SK-N-SH (cell line): Measurements from ENCODE around the gene MTFP1. TPM values are rescaled to one million over a fixed set of nuclear protein-coding genes. Genes with fewer than 3 reads are reported as not detected.

ENCODE experiments used
- CTCF ChIA-PET: fragments of 300-600, 350-600 bp; formaldehyde crosslinking; extraction: SDS; loops from one replicate; lab custom pipeline; 2021; lab: Yijun Ruan, JAX
- POLR2A ChIA-PET: fragments of 350-600 bp; sonication (Branson Sonifier 250); formaldehyde crosslinking; extraction: SDS; loops from one replicate; lab custom pipeline; 2020; ENCODE audit warnings: antibody characterized with exemption, inconsistent platforms; lab: Yijun Ruan, JAX
- DNase-seq: peaks from one replicate; pipeline ENCODE4 v3.0.0; 2012
- H2AFZ ChIP-seq: fragments of 200-600 bp; sonication (generic); 2 replicates; pipeline ENCODE4 v1.8.1; 2016; ENCODE audit warnings: antibody characterized with exemption, mild to moderate bottlenecking, low read depth
- H3F3A ChIP-seq: fragments of 200-600 bp; sonication (generic); replicated peaks from 2 replicates; pipeline ENCODE3; 2016; ENCODE audit warnings: antibody characterized with exemption, mild to moderate bottlenecking; ENCODE audit not compliant: insufficient read depth
- H3K27ac ChIP-seq, 2 experiments: fragments of 200-500 bp in 1 of 2; fragments of 200-600 bp in 1 of 2; sonication (Bioruptor generic) in 1 of 2; sonication (generic), shearing (Covaris generic) in 1 of 2; 2 replicates each; pipeline versions ENCODE4 v1.5.1 to v1.6.1; 2014 to 2016; ENCODE audit warnings: low read depth in 2 of 2, inconsistent platforms in 1 of 2, low read length in 1 of 2, mild to moderate bottlenecking in 1 of 2, mixed read lengths in 1 of 2
- H3K27me3 ChIP-seq: fragments of 200-600 bp; sonication (generic), shearing (Covaris generic); 2 replicates; pipeline ENCODE4 v1.6.1; 2016; ENCODE audit warnings: mixed run types; ENCODE audit not compliant: insufficient read depth
- H3K36me3 ChIP-seq, 2 experiments: fragments of 200-500 bp in 1 of 2; fragments of 200-600 bp in 1 of 2; sonication (Bioruptor generic) in 1 of 2; sonication (generic) in 1 of 2; replicated peaks in 1 of 2; 2 replicates each; pipeline versions ENCODE3 to v1.5.1; 2014 to 2016; ENCODE audit warnings: low read length in 1 of 2, mild to moderate bottlenecking in 1 of 2; ENCODE audit not compliant: insufficient read depth in 2 of 2, control insufficient read depth in 1 of 2
- H3K4me1 ChIP-seq, 2 experiments: fragments of 200-500 bp in 1 of 2; fragments of 200-600 bp in 1 of 2; sonication (Bioruptor generic) in 1 of 2; sonication (generic), shearing (Covaris generic) in 1 of 2; 2 replicates each; pipeline versions ENCODE4 v1.5.1 to v1.6.1; 2014 to 2016; ENCODE audit warnings: low read depth in 1 of 2, low read length in 1 of 2, mixed run types in 1 of 2; ENCODE audit not compliant: insufficient read depth in 2 of 2, control insufficient read depth in 1 of 2
- H3K4me2 ChIP-seq: fragments of 200-600 bp; sonication (generic), shearing (Covaris generic); 2 replicates; pipeline ENCODE4 v1.6.1; 2017; ENCODE audit warnings: mixed run types
- H3K4me3 ChIP-seq, 2 experiments: fragments of 200-500 bp in 1 of 2; fragments of 200-600 bp in 1 of 2; sonication (Bioruptor generic) in 1 of 2; sonication (generic), shearing (Covaris generic) in 1 of 2; 2 replicates each; pipeline versions ENCODE4 v1.5.1 to v1.8.1; 2014 to 2016; ENCODE audit warnings: low read depth in 2 of 2, inconsistent platforms in 1 of 2, low read length in 1 of 2, mild to moderate bottlenecking in 1 of 2, mixed read lengths in 1 of 2, moderate library complexity in 1 of 2
- H3K79me2 ChIP-seq: fragments of 200-600 bp; sonication (generic); 2 replicates; pipeline ENCODE4 v1.8.1; 2017; ENCODE audit warnings: mild to moderate bottlenecking; ENCODE audit not compliant: insufficient read depth
- H3K9ac ChIP-seq: fragments of 200-600 bp; sonication (generic); 2 replicates; pipeline ENCODE4 v1.6.1; 2017; ENCODE audit warnings: mixed run types
- H3K9me2 ChIP-seq: fragments of 200-600 bp; sonication (generic); 2 replicates; pipeline ENCODE4 v1.6.1; 2017; ENCODE audit warnings: mixed run types
- H3K9me3 ChIP-seq: fragments of 200-600 bp; sonication (generic); 2 replicates; pipeline ENCODE4 v1.6.1; 2017; ENCODE audit warnings: mixed run types, mild to moderate bottlenecking, moderate library complexity
- H4K20me1 ChIP-seq: fragments of 200-600 bp; sonication (generic); 2 replicates; pipeline ENCODE4 v1.6.1; 2017; ENCODE audit warnings: mild to moderate bottlenecking, mixed run types; ENCODE audit not compliant: insufficient read depth
- EP300 ChIP-seq, 2 experiments: IDR thresholded peaks; 2 replicates each; pipeline versions ENCODE4 v1.4.0 to v1.6.1; 2012; ENCODE audit warnings: borderline replicate concordance in 1 of 2, low read depth in 1 of 2, low read length in 1 of 2
- EZH2phosphoT487 ChIP-seq: fragments of 200-600 bp; sonication (generic); IDR thresholded peaks from 2 replicates; pipeline ENCODE4 v1.6.1; 2017; ENCODE audit warnings: low read depth, mixed run types, mild to moderate bottlenecking, antibody characterized with exemption, moderate library complexity, borderline replicate concordance
- GABPA ChIP-seq: IDR thresholded peaks from 2 replicates; pipeline ENCODE4 v1.4.0; 2012; ENCODE audit warnings: low read depth, mild to moderate bottlenecking
- JUND ChIP-seq: IDR thresholded peaks from 2 replicates; pipeline ENCODE4 v1.4.0; 2012
- MXI1 ChIP-seq: IDR thresholded peaks from 2 replicates; pipeline ENCODE4 v1.6.1; 2012; ENCODE audit warnings: mild to moderate bottlenecking, low read depth, low read length, improper control_type of control experiment
- NRF1 ChIP-seq: IDR thresholded peaks from 2 replicates; pipeline ENCODE4 v1.6.1; 2012; ENCODE audit warnings: low read depth, mild to moderate bottlenecking, low read length
- REST ChIP-seq: IDR thresholded peaks from 2 replicates; pipeline ENCODE4 v1.6.1; 2012; ENCODE audit warnings: mild to moderate bottlenecking, low read depth, low read length, moderate library complexity
- SMC3 ChIP-seq: IDR thresholded peaks from 2 replicates; pipeline ENCODE4 v1.6.1; 2012; ENCODE audit warnings: low read depth, low read length, improper control_type of control experiment
- TAF1 ChIP-seq: IDR thresholded peaks from 2 replicates; pipeline ENCODE4 v1.6.1; 2012; ENCODE audit warnings: low read depth, mild to moderate bottlenecking, low read length, moderate library complexity, borderline replicate concordance
- TEAD4 ChIP-seq: IDR thresholded peaks from 2 replicates; pipeline ENCODE4 v1.4.0; 2012; ENCODE audit warnings: mild to moderate bottlenecking, borderline replicate concordance; ENCODE audit not compliant: insufficient read depth
- YY1 ChIP-seq: IDR thresholded peaks from 2 replicates; pipeline ENCODE4 v1.4.0; 2012; ENCODE audit warnings: low read depth, mild to moderate bottlenecking
- WGBS: methylation state at CpG from one replicate; pipeline ENCODE4 v1.1.6; 2017; ENCODE audit warnings: low lambda C conversion rate; 5-methylcytosine and 5-hydroxymethylcytosine counted together
- polyA plus RNA-seq, 3 experiments: library from polyadenylated mRNA; depleted of rRNA; stranded (reverse); fragments of >200 nt; gene quantifications; 2 replicates each; pipeline ENCODE4 v1.2.3, GENCODE V29; 2012
- TF ChIP-seq, protein P1 (sequence below): IDR thresholded peaks from 2 replicates; pipeline ENCODE4 v1.4.0; 2012; ENCODE audit warnings: low read depth, borderline replicate concordance
- TF ChIP-seq, protein P2 (sequence below): IDR thresholded peaks from 2 replicates; pipeline ENCODE4 v1.4.0; 2012; ENCODE audit warnings: low read depth

The MTFP1 gene
- polyA plus RNA-seq, 1 of the 3 experiments (the other 2 are of a cell fraction), result 18.9 TPM

DNA sequence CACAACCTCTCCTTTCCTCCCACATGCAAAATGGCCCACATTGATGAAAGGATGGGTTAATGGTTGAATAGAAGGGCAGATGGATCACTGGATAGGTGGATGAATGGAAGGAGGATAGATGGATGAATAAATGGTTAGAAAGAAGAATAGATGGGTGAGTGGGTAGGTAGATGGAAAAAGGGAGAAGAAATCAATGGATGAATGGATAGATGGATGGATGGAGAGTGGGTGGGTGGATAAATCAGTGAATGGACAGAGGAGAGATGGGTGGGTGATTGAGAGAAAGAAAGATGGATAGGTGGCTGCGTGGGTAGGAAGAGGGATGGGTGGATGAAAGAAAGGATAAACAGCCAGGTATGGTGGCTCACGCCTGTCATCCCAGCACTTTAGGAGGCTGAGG, 45.1 kb downstream of the MTFP1 start:
- Histone ChIP-seq H3K79me2 (no peaks in the 10 kb centered on the region), H3K36me3 (no peaks in the 10 kb centered on the region), H3K9me2 (no peaks in the 10 kb centered on the region), H4K20me1 (no peaks in the 10 kb centered on the region), H3F3A (no peaks in the 10 kb centered on the region), H3K9ac (no peak overlapping the region), H3K27me3 (peaks cover 33% of the 10 kb centered on the region; the same call in 1 of the 2 replicates), H3K4me1 (no peaks in the 10 kb centered on the region), H3K27ac (no peak overlapping the region), H3K4me3 (no peak overlapping the region), H2AFZ (no peak overlapping the region), H3K4me2 (no peak overlapping the region), H3K9me3 (no peaks in the 10 kb centered on the region)
- POLR2A ChIA-PET, result no interaction called here
- 32% methylated on average over 2 of the region's 2 CpGs for WGBS
- CTCF ChIA-PET, result interaction anchor here (5.4 kb wide), 1 partner anchor 14 kb away, joined by 28 read pairs; no protein-coding TSS in a partner anchor
- TF ChIP-seq REST (no peak), EP300 (IDR thresholded peaks at IDR 0.05; ENCODE audit: borderline replicate concordance in 1 of 2, low read depth in 1 of 2, low read length in 1 of 2) (no peak), MXI1 (no peak), GABPA (no peak), TEAD4 (no peak), SMC3 (no peak), YY1 (no peak), TAF1 (no peak), EZH2phosphoT487 (no peak), JUND (no peak), NRF1 (no peak)
- TF ChIP-seq, protein P1, sequence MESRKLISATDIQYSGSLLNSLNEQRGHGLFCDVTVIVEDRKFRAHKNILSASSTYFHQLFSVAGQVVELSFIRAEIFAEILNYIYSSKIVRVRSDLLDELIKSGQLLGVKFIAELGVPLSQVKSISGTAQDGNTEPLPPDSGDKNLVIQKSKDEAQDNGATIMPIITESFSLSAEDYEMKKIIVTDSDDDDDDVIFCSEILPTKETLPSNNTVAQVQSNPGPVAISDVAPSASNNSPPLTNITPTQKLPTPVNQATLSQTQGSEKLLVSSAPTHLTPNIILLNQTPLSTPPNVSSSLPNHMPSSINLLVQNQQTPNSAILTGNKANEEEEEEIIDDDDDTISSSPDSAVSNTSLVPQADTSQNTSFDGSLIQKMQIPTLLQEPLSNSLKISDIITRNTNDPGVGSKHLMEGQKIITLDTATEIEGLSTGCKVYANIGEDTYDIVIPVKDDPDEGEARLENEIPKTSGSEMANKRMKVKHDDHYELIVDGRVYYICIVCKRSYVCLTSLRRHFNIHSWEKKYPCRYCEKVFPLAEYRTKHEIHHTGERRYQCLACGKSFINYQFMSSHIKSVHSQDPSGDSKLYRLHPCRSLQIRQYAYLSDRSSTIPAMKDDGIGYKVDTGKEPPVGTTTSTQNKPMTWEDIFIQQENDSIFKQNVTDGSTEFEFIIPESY, result no peak
- TF ChIP-seq, protein P2, sequence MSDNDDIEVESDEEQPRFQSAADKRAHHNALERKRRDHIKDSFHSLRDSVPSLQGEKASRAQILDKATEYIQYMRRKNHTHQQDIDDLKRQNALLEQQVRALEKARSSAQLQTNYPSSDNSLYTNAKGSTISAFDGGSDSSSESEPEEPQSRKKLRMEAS, result no peak
- no peak for DNase-seq
